C4-2B (cell line): ENCODE measurements around the gene PELI2.

Experiments used
- H3K27ac ChIP-seq: fragments of 450-650 bp; 2 replicates; pipeline ENCODE4 v1.5.1; 2017
- ZFX ChIP-seq: fragments of 450-650 bp; IDR thresholded peaks from 2 replicates; pipeline ENCODE4 v1.6.1; 2017
- TF ChIP-seq, protein P1 (sequence below): fragments of 450-650 bp; conservative IDR thresholded peaks from 2 replicates; pipeline ENCODE4 v1.5.1; 2017; ENCODE audit warnings: mild to moderate bottlenecking

Gene PELI2

DNA sequence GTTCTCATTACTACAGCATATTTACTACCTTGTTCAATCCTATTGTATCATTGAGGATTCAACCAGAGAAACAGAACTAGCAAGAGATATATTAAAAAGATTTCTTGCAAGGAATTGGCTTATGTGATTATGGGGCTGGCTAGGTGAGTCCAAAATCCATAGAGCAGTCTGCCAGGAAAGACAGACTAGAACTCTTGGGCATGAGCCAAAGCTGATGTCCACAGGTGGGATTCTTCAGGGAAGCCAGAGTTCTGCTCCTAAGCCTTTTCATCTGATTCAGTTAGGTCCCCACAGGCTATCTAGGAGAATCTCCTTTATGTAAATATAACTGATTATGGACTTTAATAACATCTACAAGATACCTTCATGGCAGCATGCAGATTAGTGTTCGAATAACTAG, 26.0 kb downstream of the PELI2 start:
- TF ChIP-seq ZFX: no peak
- TF ChIP-seq, protein P1, sequence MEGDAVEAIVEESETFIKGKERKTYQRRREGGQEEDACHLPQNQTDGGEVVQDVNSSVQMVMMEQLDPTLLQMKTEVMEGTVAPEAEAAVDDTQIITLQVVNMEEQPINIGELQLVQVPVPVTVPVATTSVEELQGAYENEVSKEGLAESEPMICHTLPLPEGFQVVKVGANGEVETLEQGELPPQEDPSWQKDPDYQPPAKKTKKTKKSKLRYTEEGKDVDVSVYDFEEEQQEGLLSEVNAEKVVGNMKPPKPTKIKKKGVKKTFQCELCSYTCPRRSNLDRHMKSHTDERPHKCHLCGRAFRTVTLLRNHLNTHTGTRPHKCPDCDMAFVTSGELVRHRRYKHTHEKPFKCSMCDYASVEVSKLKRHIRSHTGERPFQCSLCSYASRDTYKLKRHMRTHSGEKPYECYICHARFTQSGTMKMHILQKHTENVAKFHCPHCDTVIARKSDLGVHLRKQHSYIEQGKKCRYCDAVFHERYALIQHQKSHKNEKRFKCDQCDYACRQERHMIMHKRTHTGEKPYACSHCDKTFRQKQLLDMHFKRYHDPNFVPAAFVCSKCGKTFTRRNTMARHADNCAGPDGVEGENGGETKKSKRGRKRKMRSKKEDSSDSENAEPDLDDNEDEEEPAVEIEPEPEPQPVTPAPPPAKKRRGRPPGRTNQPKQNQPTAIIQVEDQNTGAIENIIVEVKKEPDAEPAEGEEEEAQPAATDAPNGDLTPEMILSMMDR: no peak
- no peak overlapping the region for H3K27ac ChIP-seq

DNA sequence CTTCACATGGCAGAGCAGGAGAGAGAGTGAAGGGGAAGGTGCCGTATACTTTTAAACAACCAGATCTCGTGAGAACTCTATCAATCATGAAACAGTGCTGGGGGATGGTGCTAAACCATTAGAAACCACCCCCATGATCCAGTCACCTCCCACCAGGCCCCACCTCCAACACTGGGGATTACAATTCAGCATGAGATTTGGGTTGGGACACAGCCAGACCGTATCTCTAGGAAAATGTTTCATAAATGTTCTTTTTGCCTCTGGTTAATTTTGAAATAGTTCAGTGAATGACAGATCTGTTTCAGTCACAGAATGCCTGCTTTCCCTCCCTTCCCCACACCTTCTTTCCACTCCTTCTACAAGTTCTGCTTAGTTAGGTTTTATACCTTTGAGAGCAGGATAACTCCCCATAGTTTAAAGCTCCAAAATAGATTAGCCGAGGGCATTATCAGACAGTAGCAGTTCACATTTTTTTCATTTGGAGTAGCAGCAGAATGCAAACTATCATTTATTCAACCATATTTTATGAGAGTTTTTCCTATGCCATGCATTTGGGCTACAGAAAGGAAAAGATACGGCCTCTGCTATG, 27.1 kb downstream of the PELI2 start:
- no peak overlapping the region for H3K27ac ChIP-seq
- no peak for TF ChIP-seq ZFX
- TF ChIP-seq, protein P1: no peak

DNA sequence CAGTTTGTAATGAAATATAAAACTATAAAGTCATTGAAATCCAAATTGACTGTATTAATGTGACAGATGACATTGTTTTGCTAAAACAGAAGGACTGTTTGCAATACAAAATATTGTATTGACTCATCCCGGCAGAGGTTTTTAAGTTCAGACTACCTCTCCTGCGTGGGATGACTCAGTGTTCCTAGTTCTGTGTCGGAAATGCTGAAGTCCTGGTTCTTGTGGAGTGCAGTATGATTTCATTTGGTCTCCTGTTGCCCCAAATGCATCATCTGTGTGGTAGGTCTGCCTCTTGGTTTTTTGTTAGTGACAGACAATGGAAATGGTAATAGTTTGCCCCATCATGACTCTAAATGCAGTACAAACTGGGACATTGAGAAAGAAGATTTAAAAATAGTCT, 27.8 kb downstream of the PELI2 start:
- H3K27ac ChIP-seq: no peak overlapping the region
- TF ChIP-seq, protein P1: no peak

DNA sequence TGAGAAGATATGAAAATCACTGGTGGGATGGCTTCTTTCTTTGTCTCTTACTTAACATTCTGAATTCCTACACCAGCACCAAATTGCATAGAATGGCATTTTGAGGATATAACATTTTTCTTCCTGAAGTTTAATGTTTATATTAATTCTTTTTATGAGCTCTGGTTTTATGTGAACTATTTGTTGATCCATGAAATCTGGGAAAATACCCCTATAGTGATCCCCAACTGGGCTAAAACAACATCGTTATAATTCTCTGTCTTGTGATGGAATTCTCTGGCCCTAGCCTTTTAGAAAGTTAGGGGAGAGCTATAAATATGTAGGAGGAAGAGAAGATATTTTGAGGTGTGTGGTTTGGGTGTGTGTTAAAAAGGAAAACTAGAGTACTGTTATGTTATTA, 29.2 kb downstream of the PELI2 start:
- no peak overlapping the region for H3K27ac ChIP-seq
- TF ChIP-seq, protein P1: no peak

DNA sequence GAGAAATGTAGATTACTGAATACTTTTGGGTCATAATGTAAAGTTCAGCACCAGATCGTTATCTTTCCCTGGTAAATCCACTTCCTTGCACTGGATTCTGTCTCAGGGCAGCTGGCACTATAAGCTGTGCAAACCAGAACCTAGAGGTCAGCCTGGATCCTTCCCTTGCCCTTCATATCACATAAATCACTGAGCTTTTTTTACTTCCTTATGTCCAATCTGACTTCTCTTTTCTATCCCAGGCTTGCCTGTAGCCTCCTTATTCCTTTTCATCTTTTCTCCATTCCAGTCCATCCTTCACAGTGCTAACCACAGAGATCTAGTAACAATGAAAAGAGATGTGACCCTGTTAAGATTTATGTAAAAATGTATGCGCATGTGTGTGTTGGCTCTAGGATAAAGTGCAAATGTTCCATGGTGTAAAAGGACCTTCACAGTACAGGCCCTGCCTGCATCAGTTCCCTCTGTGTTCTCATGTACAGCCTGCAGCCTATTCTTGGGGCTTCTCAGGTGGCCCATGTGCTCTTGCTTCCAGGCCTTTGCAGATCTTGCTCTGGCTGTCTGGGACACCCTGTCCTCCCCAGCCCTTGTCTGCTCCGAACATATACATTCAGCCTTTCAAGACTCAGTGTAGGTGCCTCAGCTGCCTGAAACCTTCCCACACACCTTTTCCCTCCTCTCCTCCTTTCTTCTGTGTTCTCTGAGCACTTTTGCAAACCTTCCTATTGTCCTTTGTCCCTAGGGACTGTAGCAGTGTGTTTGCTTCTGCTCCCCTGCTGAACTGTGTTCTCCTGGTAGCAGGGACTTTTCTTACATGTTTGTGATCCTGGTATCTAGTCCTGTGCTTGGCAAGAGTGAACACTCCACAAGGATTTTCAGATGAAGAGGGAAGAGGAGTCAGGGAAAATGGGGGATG, 30.0 kb downstream of the PELI2 start:
- peak overlapping the region; percentile 50 for H3K27ac ChIP-seq
- TF ChIP-seq, protein P1: no peak
- TF ChIP-seq ZFX: no peak

DNA sequence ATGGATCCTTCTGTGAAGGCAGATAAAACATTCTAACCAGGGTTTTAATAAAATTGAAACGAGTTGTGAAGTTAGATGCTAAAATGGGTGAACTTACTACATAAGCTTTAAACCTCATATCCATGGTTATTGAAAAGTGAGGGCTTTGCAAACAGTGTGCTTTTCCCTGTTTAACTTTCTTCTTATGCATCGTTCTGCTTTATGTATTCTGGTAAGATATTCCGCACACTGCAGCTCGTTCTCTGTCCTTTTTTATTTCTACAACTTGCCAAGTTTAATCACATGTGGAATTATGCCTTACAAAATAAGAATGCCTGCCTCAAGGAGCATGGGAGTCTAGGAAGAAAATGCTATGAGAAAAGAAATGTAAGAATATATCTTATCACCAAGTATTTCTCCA, 30.9 kb downstream of the PELI2 start:
- H3K27ac ChIP-seq: no peak overlapping the region
- TF ChIP-seq, protein P1: no peak
- TF ChIP-seq ZFX: no peak

DNA sequence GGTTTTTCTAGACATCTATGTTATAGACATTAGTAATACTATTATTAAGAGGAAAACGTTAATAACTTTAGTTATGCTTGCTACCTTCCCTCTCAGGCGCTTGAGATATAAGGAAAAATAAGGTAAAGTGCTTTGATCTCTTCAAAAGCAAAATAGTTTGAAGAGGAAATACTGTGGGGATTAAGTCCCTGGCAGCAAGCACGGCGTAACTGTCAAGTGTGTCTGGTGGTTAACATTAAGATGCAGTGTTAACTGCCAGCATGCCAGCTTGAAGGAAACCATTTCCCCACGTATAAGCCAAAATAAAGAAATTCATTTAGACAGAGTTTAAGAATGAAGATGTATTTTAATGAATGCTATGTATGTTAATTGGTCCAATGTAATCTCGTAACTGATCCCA, 31.8 kb downstream of the PELI2 start:
- H3K27ac ChIP-seq: no peak overlapping the region
- TF ChIP-seq, protein P1: no peak
- TF ChIP-seq ZFX: no peak
